ENCODE results near the gene TECPR2.

DNA sequence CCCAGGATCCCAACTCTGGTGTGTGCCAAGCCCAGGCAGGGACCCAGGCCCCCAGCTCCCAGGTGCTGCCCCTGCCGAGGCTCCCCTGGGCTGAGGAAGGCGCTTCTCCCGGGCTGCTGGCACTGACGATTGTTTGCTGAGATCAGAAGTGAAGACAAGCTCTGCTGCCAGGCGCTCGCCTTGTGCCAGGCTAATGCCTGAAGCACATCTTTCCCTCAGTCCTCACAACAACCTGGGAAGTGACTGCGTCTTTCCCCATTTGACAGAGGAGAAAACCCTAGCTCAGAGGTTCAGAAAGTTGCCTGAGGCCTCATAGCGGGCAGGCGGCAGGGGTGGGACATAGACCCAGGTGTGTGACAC, 110.0 kb downstream of the TECPR2 start:
- TF ChIP-seq HDGF (IDR thresholded peaks at IDR 0.05; ENCODE audit: borderline replicate concordance) (no peak), FOXM1 (IDR thresholded peaks at IDR 0.05; ENCODE audit: borderline replicate concordance) (no peak), FOXA1 (IDR thresholded peaks at IDR 0.05) (no peak), CTBP1 (IDR thresholded peaks at IDR 0.05; ENCODE audit: borderline replicate concordance) (no peak), SP1 (IDR thresholded peaks at IDR 0.05) (no peak), LEF1 (IDR thresholded peaks at IDR 0.05; ENCODE audit: borderline replicate concordance) (no peak), FOXK2 (IDR thresholded peaks at IDR 0.05) (no peak)
- TF ChIP-seq, protein P1, sequence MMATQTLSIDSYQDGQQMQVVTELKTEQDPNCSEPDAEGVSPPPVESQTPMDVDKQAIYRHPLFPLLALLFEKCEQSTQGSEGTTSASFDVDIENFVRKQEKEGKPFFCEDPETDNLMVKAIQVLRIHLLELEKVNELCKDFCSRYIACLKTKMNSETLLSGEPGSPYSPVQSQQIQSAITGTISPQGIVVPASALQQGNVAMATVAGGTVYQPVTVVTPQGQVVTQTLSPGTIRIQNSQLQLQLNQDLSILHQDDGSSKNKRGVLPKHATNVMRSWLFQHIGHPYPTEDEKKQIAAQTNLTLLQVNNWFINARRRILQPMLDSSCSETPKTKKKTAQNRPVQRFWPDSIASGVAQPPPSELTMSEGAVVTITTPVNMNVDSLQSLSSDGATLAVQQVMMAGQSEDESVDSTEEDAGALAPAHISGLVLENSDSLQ (IDR thresholded peaks at IDR 0.05), result no peak

All from HEK293T (cell line).